Measurements from ENCODE around the gene WBP11.

The WBP11 gene

DNA sequence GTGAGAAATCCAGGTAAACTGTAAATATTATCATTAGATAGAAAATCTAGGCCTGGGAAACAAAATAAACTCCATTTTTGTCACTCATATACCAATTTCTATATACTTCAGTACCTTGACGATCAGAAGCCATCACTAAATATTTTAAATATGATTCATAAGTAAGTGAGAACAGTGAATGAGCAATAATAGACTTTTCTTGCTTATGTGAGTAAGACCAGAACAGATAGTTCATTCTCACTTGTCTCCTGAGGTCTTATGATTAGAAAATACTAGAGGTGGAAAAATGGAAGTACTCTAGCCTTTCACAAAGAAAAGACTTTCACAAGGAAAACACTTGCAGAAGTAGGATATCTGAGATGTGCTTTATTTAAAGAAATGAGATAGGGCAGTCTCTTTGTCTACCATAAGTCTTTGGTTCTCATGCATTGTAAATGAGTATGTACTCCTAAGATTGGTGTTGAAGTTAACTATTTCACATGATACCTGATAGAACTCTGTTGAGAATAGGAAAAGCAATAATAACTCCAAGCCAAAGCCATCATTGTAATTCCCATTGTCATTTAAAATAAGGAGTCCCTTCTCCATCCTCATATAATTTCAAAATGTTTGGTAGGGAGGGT, 20.8 kb upstream of the WBP11 start:
- DNase-seq (ENCODE audit: low spot score), result no peak

DNA sequence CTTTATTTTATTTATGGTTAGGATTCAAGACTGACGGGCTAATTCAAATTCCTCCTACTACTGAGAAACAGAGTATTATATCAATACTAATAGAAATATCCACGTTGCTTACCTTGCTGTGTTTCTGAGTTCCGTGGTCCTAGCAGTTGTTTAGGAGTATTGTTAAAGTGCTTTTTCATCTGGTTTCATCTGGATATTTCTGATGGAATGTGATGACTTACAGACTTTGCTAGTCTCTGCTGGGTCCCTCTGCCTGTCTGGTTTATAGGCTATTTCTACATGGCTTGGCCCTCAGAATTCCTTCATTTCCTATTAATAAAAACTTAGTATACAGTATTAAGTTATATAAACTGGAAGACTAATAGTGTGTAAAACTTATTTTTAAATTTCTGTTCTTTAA, 10.7 kb upstream of the WBP11 start, which contains the start of gene SMCO3:
TSS of gene SMCO3 (minus strand) at position 169 of the 400 bp plus-strand sequence. CDS start 7,502 bp downstream, outside the sequence.
- no peak for DNase-seq (ENCODE audit: low spot score)

DNA sequence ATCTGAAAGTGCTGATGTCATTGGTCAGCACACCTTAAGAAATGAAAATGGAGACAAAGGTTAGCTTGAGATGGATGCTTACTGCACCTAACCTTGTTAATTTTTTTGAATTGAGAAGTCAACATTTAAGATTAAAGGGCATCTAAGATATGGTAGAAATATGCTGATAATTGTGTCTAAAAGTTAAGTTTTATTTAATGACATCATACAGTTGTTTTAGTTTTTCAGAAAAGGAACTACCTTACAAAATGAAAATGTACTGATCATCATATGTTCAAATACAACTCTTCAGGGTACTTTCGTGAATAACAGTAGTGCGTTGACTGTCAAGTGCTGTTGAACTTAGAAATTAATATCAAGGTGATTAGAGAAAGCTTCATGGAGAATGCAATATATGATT, 8.2 kb upstream of the WBP11 start:
- no peak for DNase-seq (ENCODE audit: low spot score)

DNA sequence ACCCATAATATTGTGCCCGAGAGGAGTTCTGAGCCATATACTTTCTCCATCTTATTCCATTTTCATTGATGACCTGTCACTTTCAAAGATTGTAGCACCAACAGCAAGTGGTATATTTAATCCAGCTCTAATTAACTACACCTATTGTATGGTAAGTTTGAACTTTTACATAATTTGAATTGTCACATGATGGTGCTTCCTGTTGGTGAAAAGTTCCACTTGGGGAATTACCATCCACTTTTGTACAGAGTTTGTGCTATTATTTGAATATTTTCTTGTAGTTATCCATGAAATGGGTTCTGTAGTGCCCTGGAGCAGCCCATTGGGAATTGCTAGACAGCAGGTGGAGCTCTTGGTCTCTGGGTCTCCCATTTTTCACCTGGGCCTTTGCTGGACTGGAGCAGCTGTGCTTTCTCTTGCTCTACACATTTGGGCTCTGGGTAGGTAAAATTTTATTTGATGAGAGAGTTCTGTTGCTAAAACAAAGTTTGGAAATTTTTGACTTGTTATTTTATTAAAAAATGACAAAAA, 7.7 kb upstream of the WBP11 start:
- DNase-seq (ENCODE audit: low spot score), result no peak

DNA sequence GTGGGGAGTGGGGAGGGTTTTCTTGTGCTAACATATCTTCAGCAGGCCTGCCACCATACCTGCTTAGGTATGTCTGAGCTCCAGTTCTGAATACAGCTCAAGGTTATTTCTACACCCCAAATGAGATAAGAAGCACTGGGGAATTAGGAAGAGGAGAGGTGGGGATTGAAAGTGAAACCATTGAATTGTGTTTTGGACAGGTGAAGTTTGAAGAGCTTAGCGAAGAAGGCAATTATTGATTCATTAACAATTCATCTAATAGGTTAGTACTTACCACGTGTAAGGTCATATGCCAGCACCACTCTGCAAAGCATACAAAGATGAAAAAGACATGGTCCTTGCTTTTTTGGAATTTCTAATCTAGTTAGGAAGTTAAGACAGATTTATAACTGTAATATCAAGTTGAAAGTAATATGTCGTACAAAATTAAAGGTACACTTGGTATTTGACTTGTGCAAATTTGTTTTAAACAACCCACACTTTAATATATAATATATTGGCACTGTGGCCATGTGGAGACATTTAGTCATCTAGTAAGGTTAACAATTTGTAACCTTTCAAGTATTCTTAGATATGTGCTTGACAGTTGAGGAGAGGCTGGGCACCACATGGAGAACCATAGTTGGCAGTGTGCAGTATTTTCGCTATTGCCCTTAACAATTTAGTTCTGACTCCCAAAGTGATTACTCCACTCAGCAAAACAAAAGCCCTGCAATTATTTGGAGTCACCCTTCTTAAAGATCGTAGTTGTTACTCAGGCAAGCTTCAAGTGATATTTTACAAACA, 7.1 kb upstream of the WBP11 start:
- DNase-seq (ENCODE audit: low spot score), result no peak

DNA sequence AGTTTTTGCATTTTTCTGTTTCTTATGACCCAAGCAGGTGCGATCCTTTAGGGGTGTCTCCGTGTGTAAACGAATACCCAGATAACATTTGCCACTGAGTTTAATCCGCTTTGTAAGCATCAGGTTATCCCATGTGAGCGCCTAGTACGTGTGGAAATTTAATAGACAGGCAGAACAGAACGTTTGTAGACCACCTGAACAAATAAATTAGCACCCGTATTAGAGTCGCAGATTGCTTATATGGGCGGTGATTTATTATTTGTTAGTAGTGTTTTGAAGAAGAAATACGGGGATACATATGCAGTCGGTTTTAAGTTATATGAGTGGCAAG, 517 bp upstream of the WBP11 start:
- DNase-seq (ENCODE audit: low spot score), result no peak

DNA sequence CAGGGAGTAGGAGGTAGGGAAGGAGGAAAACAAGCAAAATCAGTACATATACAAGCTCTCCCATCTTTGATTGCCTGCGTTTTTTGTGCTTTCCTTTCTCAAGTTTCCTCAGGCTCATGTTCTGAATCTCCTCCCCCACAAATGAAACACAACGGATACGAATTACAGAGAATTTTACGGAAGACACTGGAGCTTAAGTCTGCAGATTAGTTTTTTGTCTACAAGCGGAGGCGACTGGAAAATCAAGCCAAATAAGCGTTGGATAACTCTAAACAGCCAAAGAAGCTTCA, 612 bp downstream of the WBP11 start:
- no peak for DNase-seq (ENCODE audit: low spot score)

DNA sequence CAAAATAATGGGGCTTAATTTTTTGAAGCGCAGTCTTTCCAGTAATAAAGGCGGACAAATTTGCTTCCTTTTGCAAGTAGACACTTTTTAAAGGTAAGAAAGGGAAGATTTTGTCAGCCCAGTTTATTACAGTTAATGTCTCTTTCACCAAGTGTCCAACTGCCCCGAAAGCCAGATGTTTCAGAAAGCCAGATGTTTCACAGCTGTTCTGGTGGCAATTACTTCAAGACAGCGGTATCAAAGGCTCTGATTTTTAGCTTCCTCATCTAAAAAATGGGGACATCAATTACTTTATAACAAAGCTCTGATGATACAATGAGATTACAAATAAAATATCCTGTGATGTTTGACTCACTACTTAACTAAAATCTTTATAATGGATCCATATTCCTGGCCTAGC, 1.0 kb downstream of the WBP11 start:
- no peak for DNase-seq (ENCODE audit: low spot score)

DNA sequence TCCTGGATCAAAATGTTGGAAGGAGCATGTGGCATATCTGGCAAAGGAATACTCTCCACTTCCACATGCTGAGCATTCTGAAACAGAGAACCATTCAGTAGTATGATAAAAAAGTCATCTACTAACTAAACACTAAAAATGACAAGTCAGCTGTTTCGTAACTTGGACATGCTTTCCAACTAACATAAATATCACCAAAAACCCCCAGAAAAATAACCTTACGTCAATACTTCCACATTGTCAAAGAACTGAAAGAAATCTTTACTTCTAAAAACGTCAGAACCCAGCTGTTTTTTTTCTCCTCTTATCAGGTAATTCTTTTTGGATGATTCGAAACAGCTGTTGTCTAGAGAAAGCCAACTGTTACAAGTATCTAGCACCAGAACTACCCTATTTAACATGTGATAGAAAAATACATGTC, 8.2 kb downstream of the WBP11 start:
- DNase-seq (ENCODE audit: low spot score), result no peak

DNA sequence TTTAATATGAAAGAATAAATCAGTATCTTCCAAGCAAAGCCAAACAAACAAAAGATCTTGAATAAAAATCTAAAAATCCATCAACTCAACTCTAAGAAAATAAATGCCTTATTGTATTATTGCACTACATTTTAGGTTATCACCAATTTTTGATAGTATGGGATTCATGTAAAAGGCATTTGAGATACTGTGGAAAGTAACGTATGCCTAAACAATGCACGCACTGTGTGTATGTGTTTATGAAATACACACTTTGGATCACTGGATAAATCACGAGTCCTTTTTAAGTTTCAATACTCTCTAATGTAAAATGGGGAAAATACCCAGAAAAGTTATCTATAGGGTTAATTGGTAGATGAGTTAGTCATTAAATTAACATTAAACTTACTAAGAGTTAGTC, 17.7 kb downstream of the WBP11 start:
- DNase-seq (ENCODE audit: low spot score), result no peak

DNA sequence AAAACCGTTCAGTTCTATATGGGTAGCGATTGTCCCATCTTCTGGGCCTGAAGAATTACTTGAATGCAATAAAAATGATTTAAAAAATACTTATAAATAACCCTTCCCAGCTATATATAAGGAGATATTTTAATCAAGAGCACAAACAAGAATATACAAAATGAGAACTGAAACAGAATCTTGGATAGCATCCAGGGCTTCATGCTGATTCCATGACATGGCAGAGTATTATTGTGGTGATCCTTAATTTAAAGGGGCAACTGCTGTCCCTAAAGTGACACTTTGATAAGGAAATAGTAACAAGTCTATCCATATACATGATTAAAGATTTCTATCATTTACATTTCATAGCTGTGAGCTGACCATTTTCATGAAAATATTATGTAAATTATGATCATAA, 18.8 kb downstream of the WBP11 start:
- no peak for DNase-seq (ENCODE audit: low spot score)

DNA sequence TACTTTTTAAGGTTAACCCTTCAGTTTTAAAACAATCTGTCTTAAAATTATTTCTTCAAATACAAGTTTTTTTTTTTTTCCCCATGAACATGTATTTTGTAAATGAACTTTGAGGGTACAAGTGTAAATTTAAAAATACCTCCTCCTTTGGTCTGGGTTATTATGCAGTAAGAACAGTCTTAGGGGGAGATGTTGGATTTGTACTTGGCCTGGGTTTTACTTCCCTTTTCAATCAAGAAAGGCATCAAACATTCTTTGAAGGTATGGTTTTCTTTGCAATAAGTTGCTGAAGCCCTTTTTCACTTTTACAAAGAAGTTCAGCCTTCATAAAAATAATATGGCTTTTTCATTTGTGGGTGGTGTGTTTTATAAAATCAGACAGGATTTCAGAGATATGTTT, 20.5 kb downstream of the WBP11 start:
- DNase-seq (ENCODE audit: low spot score), result no peak

DNA sequence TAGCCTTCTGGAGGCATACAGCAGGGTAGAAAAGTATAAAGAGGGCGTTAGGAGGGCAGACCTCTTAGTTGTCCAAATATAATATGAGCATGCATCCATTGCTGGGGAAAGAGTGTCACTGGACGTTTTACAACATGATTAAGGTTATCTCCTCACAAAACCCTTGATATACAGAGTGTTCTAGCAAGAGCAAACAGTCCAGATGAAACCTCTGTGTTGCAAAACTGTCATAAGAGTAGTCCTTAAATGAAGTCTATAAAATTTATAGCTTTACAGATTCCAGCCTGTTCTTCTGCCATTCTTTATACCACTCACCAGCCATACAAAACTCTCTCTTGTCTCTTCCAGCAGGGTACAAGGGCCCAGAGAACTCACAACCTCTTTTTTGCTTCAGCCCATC, 21.7 kb downstream of the WBP11 start:
- DNase-seq (ENCODE audit: low spot score), result no peak

DNA sequence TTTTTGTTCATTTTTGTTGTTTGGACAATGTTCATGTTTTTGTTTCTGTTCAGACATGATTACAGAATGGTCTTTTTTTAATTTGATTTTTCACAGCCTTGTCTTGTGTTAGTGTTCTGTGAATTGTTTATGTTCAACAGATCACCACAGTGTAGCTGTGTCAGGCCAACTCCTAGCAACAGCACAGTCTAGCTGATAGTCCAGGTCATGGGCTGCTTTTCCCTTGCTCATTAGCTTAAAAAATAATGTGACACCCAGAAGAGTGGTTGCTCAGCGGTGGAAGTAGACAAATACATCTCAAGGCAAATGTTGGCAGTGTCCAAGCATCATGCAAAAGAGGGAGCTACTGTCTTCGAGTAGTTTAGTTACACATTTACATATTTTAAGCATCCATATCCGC, 22.4 kb downstream of the WBP11 start:
- DNase-seq (ENCODE audit: low spot score), result no peak

DNA sequence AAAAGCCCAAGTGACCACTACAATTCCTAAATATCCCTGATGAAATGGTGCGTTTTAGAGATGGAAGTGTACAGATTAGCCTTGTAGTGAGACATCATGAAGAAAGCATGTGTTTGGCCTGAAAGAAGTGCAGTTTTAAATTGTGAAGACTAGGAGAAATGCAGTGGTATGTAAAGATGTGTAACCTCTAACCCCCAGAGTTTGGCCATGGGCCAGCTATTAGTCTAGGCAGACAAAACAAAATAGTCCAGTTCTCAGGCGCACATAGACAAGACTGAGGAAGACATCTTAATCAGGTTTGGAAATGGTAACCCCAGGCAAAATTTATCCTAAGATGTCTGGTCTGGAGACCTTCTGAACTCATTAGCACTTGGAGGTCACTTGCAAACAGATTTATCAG, 23.4 kb downstream of the WBP11 start:
- no peak for DNase-seq (ENCODE audit: low spot score)

DNA sequence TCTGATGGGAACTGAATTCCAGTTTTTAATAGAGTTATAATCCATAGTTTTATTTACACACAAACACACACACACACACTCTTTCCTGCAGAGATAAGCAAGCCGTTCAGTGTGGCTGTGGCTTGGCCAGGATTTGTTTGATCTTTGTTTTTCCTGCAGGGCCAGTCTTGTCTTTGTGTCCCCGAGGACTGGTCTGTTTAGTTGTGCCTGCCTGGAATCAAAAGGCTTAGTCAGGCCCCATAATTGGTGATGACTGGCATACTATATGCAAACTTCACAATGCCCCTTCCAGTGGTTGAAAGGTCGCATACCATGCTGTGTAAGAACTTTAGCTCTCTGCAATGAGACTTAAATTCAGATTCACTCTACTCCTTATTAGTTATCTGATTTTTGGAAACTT, 26.0 kb downstream of the WBP11 start:
- DNase-seq (ENCODE audit: low spot score), result no peak

DNA sequence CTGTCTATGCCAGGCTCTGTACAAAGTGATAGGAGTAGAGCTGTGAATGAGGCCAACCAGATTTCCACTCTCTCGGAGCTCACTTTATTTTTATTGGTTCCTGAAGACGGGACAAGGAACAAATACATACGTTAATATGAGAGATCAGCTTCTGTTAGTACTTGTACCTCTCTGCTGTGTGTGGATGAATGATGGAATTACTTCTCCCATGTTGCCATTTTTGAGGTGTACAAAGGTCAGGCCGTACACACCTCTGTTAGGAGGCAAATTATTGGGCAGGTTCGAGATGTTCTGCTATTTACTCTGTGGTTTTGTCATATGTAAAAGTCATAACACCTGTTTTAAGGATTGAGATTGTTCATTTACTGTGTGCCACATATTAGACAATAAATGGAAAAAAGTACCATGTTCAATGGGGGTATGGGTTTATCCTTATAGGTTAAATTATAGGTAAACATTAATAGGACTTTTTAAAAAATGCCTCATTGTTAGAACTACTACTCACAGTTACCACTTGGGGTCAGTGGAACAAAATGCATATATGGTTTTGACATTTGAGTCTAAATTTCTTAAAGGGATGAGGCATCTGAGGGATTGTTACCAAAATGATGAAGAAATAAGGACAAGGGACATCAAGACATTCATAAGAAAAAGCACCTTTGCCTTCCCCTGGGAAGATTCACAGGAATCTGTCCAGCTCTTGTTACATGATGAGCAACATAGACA, 26.9 kb downstream of the WBP11 start:
- no peak for DNase-seq (ENCODE audit: low spot score)

DNA sequence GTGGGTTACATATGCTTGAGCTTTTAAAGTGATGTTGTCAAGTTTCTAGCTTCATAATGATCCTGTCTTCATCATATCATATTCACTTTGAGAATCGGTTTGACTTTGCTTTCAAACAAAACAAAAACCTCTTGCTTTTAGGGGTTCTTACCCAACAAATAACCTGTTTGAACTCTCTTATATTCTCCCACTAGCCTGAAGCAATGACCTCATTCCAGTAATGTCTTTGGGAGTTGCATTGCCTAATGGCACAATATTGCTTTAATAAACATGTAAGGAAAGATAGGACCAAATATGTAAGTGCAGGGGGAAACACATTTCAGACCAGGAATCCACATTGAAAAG, 27.7 kb downstream of the WBP11 start:
- DNase-seq (ENCODE audit: low spot score), result no peak

DNA sequence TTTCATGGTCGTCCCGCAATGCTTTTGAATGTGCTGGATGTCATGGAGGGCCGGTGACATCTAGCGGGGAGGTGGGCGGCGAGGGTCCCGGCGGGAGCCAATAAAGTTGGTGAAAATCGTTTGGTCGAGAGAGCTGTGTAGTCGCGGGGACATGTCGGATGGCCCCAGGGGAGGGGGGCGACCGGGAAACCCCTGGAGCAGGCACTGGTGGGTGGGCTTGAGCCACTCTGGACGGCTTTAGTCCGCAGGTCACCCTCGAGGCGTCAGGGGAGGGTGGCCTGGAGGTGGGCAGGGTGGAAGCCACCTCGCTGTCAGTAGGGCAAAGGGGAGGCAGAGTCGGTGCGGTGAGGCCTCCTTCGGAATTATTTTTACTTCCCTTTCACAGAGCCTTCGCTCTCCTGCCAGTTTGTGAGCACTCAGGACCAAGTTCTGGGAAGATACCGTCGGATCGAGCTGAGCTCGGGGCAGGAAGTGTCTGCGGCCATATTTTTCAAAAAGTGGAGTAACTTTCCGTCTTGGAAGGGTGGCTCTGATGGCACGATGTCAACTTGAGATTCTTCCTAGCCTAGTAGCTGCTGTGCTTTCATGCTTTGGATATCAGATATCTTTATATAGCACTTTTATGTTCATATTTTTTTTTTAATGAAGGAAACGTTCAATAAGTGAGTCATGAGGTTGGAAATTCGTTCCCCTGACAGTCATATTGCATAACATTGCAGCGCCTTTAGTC, 28.2 kb downstream of the WBP11 start:
- no peak for DNase-seq (ENCODE audit: low spot score)

DNA sequence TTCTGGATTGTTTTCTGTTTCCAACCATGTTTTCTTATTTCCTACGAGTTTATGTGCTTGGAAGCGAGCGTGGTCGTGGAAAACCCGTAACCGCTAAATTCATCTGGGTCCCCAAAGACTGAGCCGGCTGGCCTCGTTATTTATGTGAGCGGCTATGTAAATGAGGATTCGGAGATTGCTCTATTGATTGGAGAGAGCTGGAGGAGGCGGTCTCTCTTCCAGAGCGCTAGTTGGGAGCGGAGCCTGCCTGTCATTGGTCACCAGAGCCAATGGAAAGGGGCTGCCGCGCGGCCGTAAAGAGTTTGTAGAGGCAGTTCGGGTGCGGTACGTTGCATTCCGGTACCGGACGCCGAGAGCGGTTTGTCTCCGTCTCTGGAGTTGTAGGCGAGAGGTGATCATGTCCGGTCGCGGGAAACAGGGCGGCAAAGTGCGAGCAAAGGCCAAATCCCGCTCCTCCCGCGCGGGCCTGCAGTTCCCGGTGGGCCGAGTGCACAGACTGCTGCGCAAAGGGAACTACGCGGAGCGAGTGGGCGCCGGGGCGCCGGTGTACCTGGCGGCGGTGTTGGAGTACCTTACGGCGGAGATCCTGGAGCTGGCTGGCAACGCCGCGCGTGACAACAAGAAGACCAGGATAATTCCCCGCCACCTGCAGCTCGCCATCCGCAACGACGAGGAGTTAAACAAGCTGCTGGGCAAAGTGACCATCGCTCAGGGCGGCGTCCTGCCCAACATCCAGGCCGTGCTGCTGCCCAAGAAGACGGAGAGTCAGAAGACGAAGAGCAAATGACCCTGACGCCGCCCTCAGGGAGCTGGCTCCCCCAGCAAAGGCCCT, 29.0 kb downstream of the WBP11 start:
- DNase-seq (ENCODE audit: low spot score), result peak; percentile 95

DNA sequence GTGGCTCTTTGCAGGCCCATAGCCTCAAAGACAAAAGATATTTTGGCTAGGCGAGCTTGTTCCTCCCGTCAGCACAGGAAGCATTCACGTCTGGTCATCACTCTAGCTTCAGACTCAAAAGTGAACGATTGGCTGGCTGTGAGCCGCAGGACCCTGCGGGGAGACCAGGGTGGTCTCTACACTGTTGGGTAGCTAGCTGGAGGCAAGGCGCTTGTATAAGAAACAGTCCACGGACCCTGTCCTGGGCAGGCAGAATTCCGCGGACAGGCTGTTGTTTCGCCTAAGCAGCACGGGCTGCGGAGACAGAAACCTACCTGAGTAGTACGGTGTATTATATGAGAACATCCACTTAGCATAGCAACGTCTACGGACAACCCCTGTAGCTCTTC, 29.6 kb downstream of the WBP11 start:
- DNase-seq (ENCODE audit: low spot score), result no peak

DNA sequence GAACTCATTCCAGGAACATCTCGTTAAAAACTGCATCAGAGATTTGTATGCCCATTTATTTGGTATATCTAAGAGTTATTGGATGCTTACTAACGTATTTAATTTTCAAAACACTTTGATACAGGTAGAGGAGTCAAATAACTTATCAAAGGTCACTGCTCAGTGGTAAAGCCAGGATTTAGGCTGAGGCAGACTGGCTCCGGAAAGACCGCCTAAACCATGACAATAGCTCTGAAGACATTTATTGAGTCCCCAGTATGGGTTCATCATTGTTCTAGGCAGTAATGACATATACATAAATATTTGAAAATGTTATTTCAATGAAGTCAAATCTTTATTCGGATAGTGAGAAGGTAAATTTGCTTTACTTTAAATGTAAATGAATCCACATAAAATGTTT, 30.3 kb downstream of the WBP11 start:
- no peak for DNase-seq (ENCODE audit: low spot score)
